Upper lobe of left lung (tissue), 6 donors: ENCODE measurements around the gene TK2. TPM values are rescaled to one million over a fixed set of nuclear protein-coding genes. Genes with fewer than 3 reads are reported as not detected.

Experiments used
- small RNA-seq, 4 donors: library from RNA; depleted of rRNA; stranded (forward); fragments of <200 nt; gene quantifications; one replicate each; pipeline ENCODE3, GENCODE V24; 2016
- total RNA-seq, 6 donors: library from RNA; depleted of rRNA in 4 of 6; stranded (reverse); fragments of >200 nt in 4 of 6; gene quantifications; one replicate each; pipeline versions ENCODE4 v1.1.0 to v1.2.1, GENCODE V29; 2016 to 2021
- donor health status: DM: no; HTN: no; CAD: no; lungs with moderate emphysema.
- donor health status: DM: no; HTN: yes; CAD: no; lungs with severe emphysema.

Gene TK2
- total RNA-seq, 6 donors from 2014 or later = 28.2 to 54.0 (median 36.6) TPM

Small RNA genes lying within 50 kb of the gene (small RNA-seq; reads per million reads assigned to genes)
- gene CKLF-CMTM1 = 0 to 0.11 (median 0) reads per million in 4 donors

Other genes with a start within 250 kb of the TK2 start
- gene CDH5, start 183.4 kb downstream of the TK2 start, total RNA-seq = 100 to 1,000 TPM in 3 of 6 donors, 10 to 100 TPM in 3; 54.5 to 146 (median 89.8) TPM
- 1 to 10 TPM in 1 of 6 donors, under 1 TPM in 3, not detected in 2; 0.22 to 1.0 (median 0.35) TPM for gene BEAN1, start 122.8 kb downstream of the TK2 start, total RNA-seq
- 10 to 100 TPM; 18.2 to 71.7 (median 47.4) TPM for gene CKLF, start 2.5 kb upstream of the TK2 start, total RNA-seq
- 1 to 10 TPM in 2 of 6 donors, under 1 TPM in 2, not detected in 2; 0.61 to 9.5 (median 2.6) TPM for gene CMTM1, start 16.3 kb upstream of the TK2 start, total RNA-seq
- 1 to 10 TPM in 3 of 6 donors, under 1 TPM in 1, not detected in 2; 0.55 to 4.4 (median 3.4) TPM for gene CMTM2, start 29.3 kb upstream of the TK2 start, total RNA-seq
- gene CMTM3, start 54.6 kb upstream of the TK2 start, total RNA-seq = 10 to 100 TPM in 5 of 6 donors, 1 to 10 TPM in 1; 4.2 to 52.1 (median 23.6) TPM
- 10 to 100 TPM; 35.6 to 82.1 (median 55.1) TPM for gene CMTM4, start 146.6 kb upstream of the TK2 start, total RNA-seq
- 100 to 1,000 TPM in 5 of 6 donors, 10 to 100 TPM in 1; 91.5 to 190 (median 132) TPM for gene DYNC1LI2, start 201.5 kb upstream of the TK2 start, total RNA-seq